MM.1S (cell line): ENCODE results near the gene GMPPA.

Experiments
- CTCF ChIP-seq: fragments of 300-600 bp; sonication (generic); IDR thresholded peaks from 2 replicates; pipeline ENCODE4 v1.5.1; 2016; ENCODE audit warnings: antibody characterized with exemption, low read length, mixed read lengths
- EZH2 ChIP-seq: fragments of 300-600 bp; sonication (generic); optimal IDR thresholded peaks from 2 replicates; pipeline ENCODE3; 2017; ENCODE audit warnings: low read depth, mild to moderate bottlenecking, antibody characterized with exemption, low read length, mixed read lengths
- EZH2phosphoT487 ChIP-seq: fragments of 300-600 bp; sonication (generic); IDR thresholded peaks from 2 replicates; pipeline ENCODE4 v1.6.1; 2018; ENCODE audit warnings: antibody characterized with exemption, low read length

- TF ChIP-seq CTCF (no peak), EZH2phosphoT487 (no peak), EZH2 (no peak)
Measured at GRCh38 chr2:219494952-219495530, 3.6 kb upstream of the GMPPA start.
